Heart left ventricle (tissue), 13 donors: Measurements from ENCODE around the gene INPP4B.

Source experiments
- POLR2A ChIP-seq, 2 donors: fragments of 450-650 bp; IDR thresholded peaks; one replicate each; pipeline ENCODE4 v1.6.1; 2017; ENCODE audit warnings: antibody characterized with exemption in 2 of 2, mild to moderate bottlenecking in 2 of 2, moderate library complexity in 2 of 2
- TF ChIP-seq, protein P1 (sequence below), 12 donors: fragments of 200-600 bp; sonication (generic) in 4 of 12; IDR thresholded peaks; one replicate each; pipeline versions ENCODE4 v1.5.0 to v1.8.0; 2018 to 2022; ENCODE audit warnings: antibody characterized with exemption in 12 of 12, mild to moderate bottlenecking in 5 of 12
- donor health status: ischemic (EF 13 %, LVEDD 7.1; RV severe dilation, severe dysfunction).
- donor health status: DM: no; HTN: yes; CAD: no.
- donor health status: DM: no; HTN: no; CAD: no.
- donor health status: ischemic (EF 25% LVEDD 6.9; RV normal size, moderate dysfunction).
- donor health status: ischemic (EF 25% LVEDD 5.7; RV mildly dilated, moderate dysfunction).
- donor health status: ischemic (EF 35%, LVEDD 5.7; RV mildly dilated, moderate dysfunction).
- donor health status: nonischemic (EF 11% LVEDD 7.7; RV severe dilation, severe dysfunction).
- donor health status: DM: yes; HTN: yes; CAD: no.
- donor health status: PGD.
- donor health status: ischemic (EF 29% LVEDD 5.4; RV normal size, mild dysfunction).
- donor health status: nonischemic (EF 23%, LVEDD 6.1; RV moderate dilation, normal function).

- no peak for TF ChIP-seq POLR2A (IDR thresholded peaks at IDR 0.05)
- TF ChIP-seq, protein P1, sequence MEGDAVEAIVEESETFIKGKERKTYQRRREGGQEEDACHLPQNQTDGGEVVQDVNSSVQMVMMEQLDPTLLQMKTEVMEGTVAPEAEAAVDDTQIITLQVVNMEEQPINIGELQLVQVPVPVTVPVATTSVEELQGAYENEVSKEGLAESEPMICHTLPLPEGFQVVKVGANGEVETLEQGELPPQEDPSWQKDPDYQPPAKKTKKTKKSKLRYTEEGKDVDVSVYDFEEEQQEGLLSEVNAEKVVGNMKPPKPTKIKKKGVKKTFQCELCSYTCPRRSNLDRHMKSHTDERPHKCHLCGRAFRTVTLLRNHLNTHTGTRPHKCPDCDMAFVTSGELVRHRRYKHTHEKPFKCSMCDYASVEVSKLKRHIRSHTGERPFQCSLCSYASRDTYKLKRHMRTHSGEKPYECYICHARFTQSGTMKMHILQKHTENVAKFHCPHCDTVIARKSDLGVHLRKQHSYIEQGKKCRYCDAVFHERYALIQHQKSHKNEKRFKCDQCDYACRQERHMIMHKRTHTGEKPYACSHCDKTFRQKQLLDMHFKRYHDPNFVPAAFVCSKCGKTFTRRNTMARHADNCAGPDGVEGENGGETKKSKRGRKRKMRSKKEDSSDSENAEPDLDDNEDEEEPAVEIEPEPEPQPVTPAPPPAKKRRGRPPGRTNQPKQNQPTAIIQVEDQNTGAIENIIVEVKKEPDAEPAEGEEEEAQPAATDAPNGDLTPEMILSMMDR (IDR thresholded peaks at IDR 0.05) = no peak
Observed at GRCh38 chr4:142648378-142648777, 197.7 kb downstream of the INPP4B start.
